Endothelial cell of umbilical vein (primary cell): ENCODE measurements around the gene KIAA0825. TPM values are rescaled to one million over a fixed set of nuclear protein-coding genes. Genes with fewer than 3 reads are reported as not detected.
"Not testable (repeated sequence)": the region's sequence is repeated elsewhere in the genome, so short reads cannot be mapped to it uniquely, and the experiment has no call there.

ENCODE experiments used
- BruUV-seq: library from RNA; stranded (reverse); fragments of 400-500 nt; replicated peaks from 2 replicates; lab custom pipeline; 2021; lab: Mats Ljungman, UMichigan
- CTCF ChIA-PET: fragments of 300-600, 350-600 bp; sonication (Branson Sonifier 250); formaldehyde crosslinking; loops from one replicate; lab custom pipeline; 2021; ENCODE audit warnings: antibody characterized with exemption, inconsistent platforms; lab: Charles Lee
- POLR2A ChIA-PET: fragments of 300-600, 350-600 bp; sonication (Branson Sonifier 250); formaldehyde crosslinking; loops from one replicate; lab custom pipeline; 2021; ENCODE audit warnings: antibody characterized with exemption, inconsistent platforms; lab: Charles Lee
- DNase-seq: peaks from one replicate; pipeline ENCODE4 v3.0.0-alpha.2; 2011; ENCODE audit warnings: low read depth, low spot score
- FAIRE-seq: peaks from 2 replicates; lab custom pipeline; 2011; peaks lifted over from hg19 to GRCh38; lab: Jason Lieb, UNC
- H2AFZ ChIP-seq: 2 replicates; pipeline ENCODE4 v1.6.0; 2012; ENCODE audit warnings: low read depth, low read length, control low read depth, inconsistent platforms
- H3K27ac ChIP-seq: 2 replicates; pipeline ENCODE4 v1.5.1; 2011; ENCODE audit warnings: low read depth, mild to moderate bottlenecking, control low read depth, low read length, moderate library complexity; ENCODE audit not compliant: insufficient read depth
- H3K27me3 ChIP-seq, 2 experiments: 2 replicates each; pipeline versions ENCODE4 v1.6.0 to v1.6.1; 2011; ENCODE audit warnings: low read length in 2 of 2, mixed read lengths in 1 of 2; ENCODE audit not compliant: control insufficient read depth in 2 of 2, insufficient read depth in 2 of 2
- H3K36me3 ChIP-seq, 2 experiments: 2 replicates in 1 of 2; 3 replicates in 1 of 2; pipeline ENCODE4 v1.5.1; 2011; ENCODE audit warnings: low read length in 2 of 2, mild to moderate bottlenecking in 1 of 2, moderate library complexity in 1 of 2; ENCODE audit not compliant: control insufficient read depth in 2 of 2, insufficient read depth in 2 of 2; ENCODE audit errors: extremely low read depth in 1 of 2
- H3K4me1 ChIP-seq: 3 replicates; pipeline ENCODE4 v1.5.1; 2011; ENCODE audit warnings: mild to moderate bottlenecking, low read length; ENCODE audit not compliant: control insufficient read depth, insufficient read depth; ENCODE audit errors: extremely low read depth
- H3K4me2 ChIP-seq: 2 replicates; pipeline ENCODE4 v1.6.1; 2011; ENCODE audit warnings: low read length, control low read depth, mixed read lengths; ENCODE audit not compliant: insufficient read depth
- H3K4me3 ChIP-seq, 3 experiments: fragments of 200-600 bp in 1 of 3; sonication (generic), shearing (Covaris generic) in 1 of 3; replicated peaks in 1 of 3; 2 replicates each; pipeline ENCODE4 v1.5.1; 2011 to 2016; ENCODE audit warnings: control low read depth in 3 of 3, low read length in 3 of 3, mild to moderate bottlenecking in 2 of 3, inconsistent platforms in 1 of 3, low read depth in 1 of 3, moderate library complexity in 1 of 3; ENCODE audit not compliant: insufficient read depth in 1 of 3
- H3K79me2 ChIP-seq: 2 replicates; pipeline ENCODE4 v1.6.0; 2012; ENCODE audit warnings: low read length, inconsistent platforms; ENCODE audit not compliant: control insufficient read depth, insufficient read depth
- H3K9ac ChIP-seq: replicated peaks from 2 replicates; pipeline ENCODE3; 2011; ENCODE audit warnings: low read length, control low read depth; ENCODE audit not compliant: insufficient read depth; ENCODE audit errors: extremely low read depth
- H3K9me1 ChIP-seq: replicated peaks from 3 replicates; pipeline ENCODE4 v1.6.0; 2011; ENCODE audit warnings: mild to moderate bottlenecking, low read length; ENCODE audit not compliant: control insufficient read depth, insufficient read depth; ENCODE audit errors: extremely low read depth
- H3K9me3 ChIP-seq: replicated peaks from 2 replicates; pipeline ENCODE4 v1.5.1; 2012; ENCODE audit warnings: low read length, inconsistent platforms; ENCODE audit not compliant: control insufficient read depth, insufficient read depth
- H4K20me1 ChIP-seq: replicated peaks from 2 replicates; pipeline ENCODE3; 2011; ENCODE audit warnings: mild to moderate bottlenecking, low read length; ENCODE audit not compliant: control insufficient read depth, insufficient read depth; ENCODE audit errors: extremely low read depth
- EZH2 ChIP-seq: IDR thresholded peaks from 2 replicates; pipeline ENCODE4 v1.6.1; 2012; ENCODE audit warnings: borderline replicate concordance, low read depth, mild to moderate bottlenecking, moderate library complexity, low read length, inconsistent platforms; ENCODE audit not compliant: severe bottlenecking
- FOS ChIP-seq: IDR thresholded peaks from 2 replicates; pipeline ENCODE4 v1.6.1; 2011; ENCODE audit warnings: mild to moderate bottlenecking, low read length, moderate library complexity, borderline replicate concordance; ENCODE audit not compliant: insufficient read depth
- GATA2 ChIP-seq: IDR thresholded peaks from 2 replicates; pipeline ENCODE4 v1.7.0; 2011; ENCODE audit warnings: low read depth, mild to moderate bottlenecking, moderate library complexity, mixed read lengths, low read length; ENCODE audit not compliant: insufficient read length, insufficient read depth
- JUN ChIP-seq: IDR thresholded peaks from 2 replicates; pipeline ENCODE4 v1.6.1; 2011; ENCODE audit warnings: borderline replicate concordance, low read depth; ENCODE audit not compliant: insufficient read length, insufficient read depth
- MYC ChIP-seq: IDR thresholded peaks from one replicate; pipeline ENCODE4 v1.6.1; 2011; ENCODE audit warnings: mild to moderate bottlenecking, low read depth, low read length
- POLR2A ChIP-seq: IDR thresholded peaks from 2 replicates; pipeline ENCODE4 v1.6.1; 2012; ENCODE audit warnings: low read depth, mild to moderate bottlenecking, control low read depth, low read length
- POLR2AphosphoS5 ChIP-seq: IDR thresholded peaks from 2 replicates; pipeline ENCODE4 v1.6.1; 2012; ENCODE audit warnings: low read depth, mild to moderate bottlenecking, control low read depth, low read length, moderate library complexity; ENCODE audit not compliant: insufficient read depth
- dilution Hi-C: fragments of 300-500 bp; cut with MboI; formaldehyde crosslinking; loops from one replicate; pipeline ENCODE4 v1.15.0; 2019; ENCODE audit warnings: low sequenced_read_pairs; ENCODE audit not compliant: extremely low pct_ligation_motif_present
- intact Hi-C: fragments of 100-400 bp; cut with micrococcal nuclease; formaldehyde crosslinking; loops from one replicate; pipeline ENCODE4 v1.10.0; 2022
- polyA plus RNA-seq, 4 experiments: library from polyadenylated mRNA; depleted of rRNA in 3 of 4; stranded (reverse) in 3 of 4; unstranded in 1 of 4; fragments of >200 nt; gene quantifications; 2 replicates each; pipeline versions ENCODE4 v1.2.1 to v1.2.3, GENCODE V29; 2011 to 2012; ENCODE audit warnings: missing spikeins in 1 of 4
- total RNA-seq: library from RNA; stranded (reverse); gene quantifications from 2 replicates; pipeline ENCODE4 v1.2.3, GENCODE V29; 2021
- TF ChIP-seq, protein P1 (sequence below), 2 donors: IDR thresholded peaks; 1 replicate in 1 of 2; 2 replicates in 1 of 2; pipeline ENCODE4 v1.5.1; 2011; ENCODE audit warnings: low read length in 2 of 2, mild to moderate bottlenecking in 2 of 2, moderate library complexity in 2 of 2, control low read depth in 1 of 2, inconsistent platforms in 1 of 2, low read depth in 1 of 2; ENCODE audit not compliant: insufficient read depth in 1 of 2; ENCODE audit errors: extremely low read depth in 1 of 2
- TF ChIP-seq, protein P2 (sequence below): IDR thresholded peaks from 2 replicates; pipeline ENCODE4 v1.6.1; 2011; ENCODE audit not compliant: insufficient read depth, insufficient read length

KIAA0825 gene
- total and polyA plus RNA-seq, 2 donors (not counting 3 experiments of a cell fraction or from before 2014, with no cell fraction given): 0.15 to 1.1 TPM

DNA sequence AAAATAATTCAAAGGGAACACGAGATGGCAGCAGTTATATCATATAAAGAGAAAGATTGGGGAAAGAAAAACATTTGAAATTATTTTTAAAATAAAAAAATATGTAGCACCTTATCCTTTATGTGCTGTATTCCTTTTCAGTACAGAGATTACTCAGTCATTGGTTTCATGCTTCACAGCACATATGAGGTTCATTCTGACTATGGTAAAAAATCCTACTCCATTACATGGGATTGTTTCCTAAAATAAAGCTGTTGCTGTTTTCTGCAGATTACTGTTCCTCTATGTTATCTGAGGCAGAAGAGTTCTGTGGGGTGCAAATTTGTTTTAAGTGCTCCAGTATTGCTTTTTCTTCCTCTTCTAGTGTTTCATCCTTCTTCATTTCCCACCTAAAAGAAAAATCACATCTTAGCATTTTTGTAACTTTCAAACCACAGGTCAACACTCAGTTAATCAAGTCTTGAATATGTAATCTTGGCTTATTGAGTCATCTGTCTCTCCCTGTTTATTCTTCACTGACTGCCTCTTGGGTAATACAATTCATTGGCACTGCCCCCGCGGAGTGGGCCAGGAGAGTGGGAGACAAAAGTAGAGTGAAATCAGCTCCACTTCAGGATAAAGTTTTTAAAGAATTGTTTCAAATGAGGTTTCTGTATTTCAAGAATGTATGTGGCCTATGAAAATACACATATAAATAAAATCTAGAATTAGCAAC lies 464.5 kb downstream of the KIAA0825 start:
- Histone ChIP-seq H3K9me3 (no peaks in the 10 kb centered on the region), H3K27ac (no peak overlapping the region), H3K27me3 (no peaks in the 10 kb centered on the region), H3K36me3 (no peaks in the 10 kb centered on the region), H3K4me1 (no peaks in the 10 kb centered on the region), H3K9ac (no peak overlapping the region), H3K4me2 (no peak overlapping the region), H3K9me1 (no peaks in the 10 kb centered on the region), H4K20me1 (no peaks in the 10 kb centered on the region), H3K79me2 (no peaks in the 10 kb centered on the region), H3K4me3 (no peak overlapping the region), H2AFZ (no peak overlapping the region)
- BruUV-seq: no TSS peak
- TF ChIP-seq JUN (no peak), EZH2 (no peak), GATA2 (no peak), POLR2AphosphoS5 (no peak), FOS (no peak), POLR2A (no peak), MYC (no peak)
- TF ChIP-seq, protein P1, sequence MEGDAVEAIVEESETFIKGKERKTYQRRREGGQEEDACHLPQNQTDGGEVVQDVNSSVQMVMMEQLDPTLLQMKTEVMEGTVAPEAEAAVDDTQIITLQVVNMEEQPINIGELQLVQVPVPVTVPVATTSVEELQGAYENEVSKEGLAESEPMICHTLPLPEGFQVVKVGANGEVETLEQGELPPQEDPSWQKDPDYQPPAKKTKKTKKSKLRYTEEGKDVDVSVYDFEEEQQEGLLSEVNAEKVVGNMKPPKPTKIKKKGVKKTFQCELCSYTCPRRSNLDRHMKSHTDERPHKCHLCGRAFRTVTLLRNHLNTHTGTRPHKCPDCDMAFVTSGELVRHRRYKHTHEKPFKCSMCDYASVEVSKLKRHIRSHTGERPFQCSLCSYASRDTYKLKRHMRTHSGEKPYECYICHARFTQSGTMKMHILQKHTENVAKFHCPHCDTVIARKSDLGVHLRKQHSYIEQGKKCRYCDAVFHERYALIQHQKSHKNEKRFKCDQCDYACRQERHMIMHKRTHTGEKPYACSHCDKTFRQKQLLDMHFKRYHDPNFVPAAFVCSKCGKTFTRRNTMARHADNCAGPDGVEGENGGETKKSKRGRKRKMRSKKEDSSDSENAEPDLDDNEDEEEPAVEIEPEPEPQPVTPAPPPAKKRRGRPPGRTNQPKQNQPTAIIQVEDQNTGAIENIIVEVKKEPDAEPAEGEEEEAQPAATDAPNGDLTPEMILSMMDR (IDR thresholded peaks at IDR 0.05; ENCODE audit: extremely low read depth in 1 of 2, insufficient read depth in 1 of 2, low read depth in 1 of 2, low read length in 2 of 2): no peak
- TF ChIP-seq, protein P2, sequence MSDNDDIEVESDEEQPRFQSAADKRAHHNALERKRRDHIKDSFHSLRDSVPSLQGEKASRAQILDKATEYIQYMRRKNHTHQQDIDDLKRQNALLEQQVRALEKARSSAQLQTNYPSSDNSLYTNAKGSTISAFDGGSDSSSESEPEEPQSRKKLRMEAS: no peak
- ChIA-PET POLR2A (no interaction called here), CTCF (no interaction called here)
- dilution Hi-C loops: no loop called here
- intact Hi-C loops: no loop called here
- DNase-seq: no peak
- FAIRE-seq: no peak

DNA sequence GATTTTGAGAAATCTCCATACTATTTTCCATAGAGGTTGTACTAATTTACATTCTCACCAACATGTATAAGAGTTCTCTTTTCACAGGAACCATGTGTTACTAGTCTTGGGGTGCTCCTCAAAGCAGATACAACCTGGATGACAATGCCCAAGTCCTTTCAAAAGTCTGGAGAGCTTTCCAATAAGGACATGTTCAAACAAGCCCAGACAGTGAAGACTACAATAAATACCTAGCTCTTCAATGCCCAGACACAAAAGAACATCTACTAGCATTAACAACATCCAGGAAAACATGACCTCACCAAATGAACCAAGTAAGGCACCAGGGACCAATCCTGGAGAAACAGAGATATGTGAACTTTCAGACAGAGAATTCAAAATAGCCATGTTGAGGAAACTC lies 474.8 kb downstream of the KIAA0825 start:
- CTCF ChIA-PET, H3K4me2 ChIP-seq, H4K20me1 ChIP-seq, intact Hi-C loops, FAIRE-seq, H3K36me3 ChIP-seq, DNase-seq, H3K79me2 ChIP-seq, dilution Hi-C loops, H3K9me3 ChIP-seq, H3K27me3 ChIP-seq, H2AFZ ChIP-seq, H3K9me1 ChIP-seq, H3K4me1 ChIP-seq, POLR2A ChIA-PET, H3K4me3 ChIP-seq, H3K9ac ChIP-seq, H3K27ac ChIP-seq, BruUV-seq: not testable (repeated sequence)
